CD1c-positive myeloid dendritic cell (primary cell): ENCODE results near the gene DCTN2.
"Not testable (repeated sequence)": the region's sequence is repeated elsewhere in the genome, so short reads cannot be mapped to it uniquely, and the experiment has no call there.

ENCODE experiments used
- DNase-seq: peaks from one replicate; pipeline ENCODE4 v3.0.0-alpha.2; 2016; ENCODE audit errors: extremely low spot score

Gene DCTN2

GRCh38 chr12:57576613-57577160, 29.7 kb upstream of the DCTN2 start:
- no peak for DNase-seq

DNA sequence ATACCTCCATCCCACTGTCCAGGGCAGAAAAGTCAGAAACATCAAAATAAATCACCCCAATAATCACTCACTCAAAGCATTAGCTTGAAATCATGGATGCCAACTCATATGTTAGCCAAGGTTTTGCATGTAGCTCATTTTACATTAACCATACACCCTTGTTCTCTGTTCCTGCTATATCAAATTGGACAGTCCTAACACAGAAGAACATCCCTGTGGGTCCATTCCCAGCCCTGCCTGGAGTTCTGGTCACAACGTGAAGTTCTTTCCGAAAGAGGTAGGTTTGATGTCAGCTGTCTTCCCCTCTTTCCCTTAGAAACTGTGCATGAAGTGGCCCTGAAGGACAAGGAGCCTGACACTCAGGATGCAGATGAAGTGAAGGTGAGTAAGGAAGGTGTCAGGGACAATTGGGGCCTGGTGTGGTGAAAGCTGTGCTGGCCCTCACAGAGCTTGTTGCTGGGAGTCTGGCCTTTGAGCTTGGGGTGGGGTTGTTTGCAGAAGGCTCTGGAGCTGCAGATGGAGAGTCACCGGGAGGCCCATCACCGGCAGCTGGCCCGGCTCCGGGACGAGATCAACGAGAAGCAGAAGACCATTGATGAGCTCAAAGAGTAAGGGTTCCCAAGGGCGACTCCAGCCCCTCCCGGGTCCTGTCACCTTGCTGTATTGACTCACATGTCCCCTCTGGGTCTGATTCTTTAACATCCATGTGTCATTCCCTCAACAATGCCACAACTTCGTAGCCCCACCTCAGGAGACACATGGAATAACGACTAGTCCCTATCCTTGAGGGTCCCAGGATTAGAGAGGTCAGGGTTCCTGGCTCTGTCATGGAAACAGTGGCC, 29.0 kb upstream of the DCTN2 start:
- DNase-seq, result no peak

- no peak for DNase-seq
Observed at GRCh38 chr12:57574795-57575194, 27.8 kb upstream of the DCTN2 start.

DNA sequence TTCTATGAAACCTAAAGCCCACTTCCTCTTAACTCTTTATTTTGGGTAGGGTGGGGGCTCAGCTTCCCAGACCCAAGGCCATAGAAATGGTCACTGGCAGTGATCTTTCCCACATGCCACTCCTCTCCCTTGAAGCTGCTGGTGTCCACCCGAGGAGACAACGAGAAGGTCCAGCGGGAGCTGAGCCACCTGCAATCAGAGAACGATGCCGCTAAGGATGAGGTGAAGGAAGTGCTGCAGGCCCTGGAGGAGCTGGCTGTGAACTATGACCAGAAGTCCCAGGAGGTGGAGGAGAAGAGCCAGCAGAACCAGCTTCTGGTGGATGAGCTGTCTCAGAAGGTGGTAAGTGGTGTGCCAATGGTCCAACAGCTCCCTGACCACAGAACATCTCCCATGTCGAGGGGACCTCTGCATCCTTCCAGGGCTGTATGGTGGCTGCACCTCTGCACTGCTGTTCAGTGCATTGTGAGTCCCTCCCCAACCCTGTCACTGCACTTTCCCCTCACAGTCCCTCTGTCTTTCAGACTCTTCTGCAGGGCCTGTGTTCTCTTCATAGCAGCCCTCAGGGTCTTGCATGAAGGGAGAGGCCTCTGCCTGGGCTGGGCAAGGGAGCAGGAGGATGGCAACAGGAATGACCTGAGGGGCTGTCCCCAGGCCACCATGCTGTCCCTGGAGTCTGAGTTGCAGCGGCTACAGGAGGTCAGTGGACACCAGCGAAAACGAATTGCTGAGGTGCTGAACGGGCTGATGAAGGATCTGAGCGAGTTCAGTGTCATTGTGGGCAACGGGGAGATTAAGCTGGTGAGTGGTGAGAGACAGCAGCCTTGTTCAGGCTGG, 25.2 kb upstream of the DCTN2 start:
- DNase-seq, result no peak

- not testable (repeated sequence) for DNase-seq
Observed at GRCh38 chr12:57570438-57570837, 23.4 kb upstream of the DCTN2 start.

GRCh38 chr12:57569858-57570257, 22.9 kb upstream of the DCTN2 start:
- no peak for DNase-seq

DNA sequence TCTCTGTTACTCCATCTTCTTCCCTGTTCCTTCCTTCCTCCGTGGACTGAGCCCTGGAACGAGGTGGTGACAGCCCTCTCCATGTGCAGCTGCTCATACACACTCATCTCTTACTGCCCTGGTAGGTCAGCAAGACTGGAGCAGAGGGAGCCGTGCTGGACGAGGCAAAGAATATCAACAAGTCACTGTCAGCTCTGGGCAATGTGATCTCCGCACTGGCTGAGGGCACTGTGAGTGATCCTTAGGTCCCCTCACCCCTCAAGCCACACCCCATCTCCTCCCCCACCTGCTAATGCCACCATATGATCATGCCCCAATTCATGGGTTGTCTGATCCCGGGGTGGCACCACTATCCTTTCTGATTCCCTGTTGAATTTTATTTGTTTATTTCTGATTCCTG, 21.8 kb upstream of the DCTN2 start:
- DNase-seq, result no peak

- no peak for DNase-seq
Observed at GRCh38 chr12:57564178-57564740, 17.3 kb upstream of the DCTN2 start.

GRCh38 chr12:57563358-57563757, 16.4 kb upstream of the DCTN2 start:
- DNase-seq, result no peak

DNA sequence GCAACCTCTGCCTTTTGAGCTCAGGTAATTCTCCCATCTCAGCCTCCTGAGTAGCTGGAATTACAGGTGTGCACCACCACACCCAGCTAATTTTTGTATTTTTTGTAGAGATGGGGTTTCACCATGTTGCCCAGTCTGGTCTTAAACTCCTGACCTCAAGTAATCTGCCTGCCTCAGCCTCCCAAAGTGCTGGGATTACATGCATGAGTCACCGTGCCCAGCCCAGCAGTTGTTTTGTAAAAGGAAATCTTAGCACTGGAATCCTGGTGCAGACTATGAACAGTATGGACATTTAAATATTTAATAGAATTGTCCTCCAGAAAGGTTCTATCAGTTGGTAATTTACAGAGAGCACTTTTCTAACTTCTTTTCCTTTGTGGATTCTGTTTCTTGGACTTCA, 14.1 kb upstream of the DCTN2 start:
- not testable (repeated sequence) for DNase-seq

DNA sequence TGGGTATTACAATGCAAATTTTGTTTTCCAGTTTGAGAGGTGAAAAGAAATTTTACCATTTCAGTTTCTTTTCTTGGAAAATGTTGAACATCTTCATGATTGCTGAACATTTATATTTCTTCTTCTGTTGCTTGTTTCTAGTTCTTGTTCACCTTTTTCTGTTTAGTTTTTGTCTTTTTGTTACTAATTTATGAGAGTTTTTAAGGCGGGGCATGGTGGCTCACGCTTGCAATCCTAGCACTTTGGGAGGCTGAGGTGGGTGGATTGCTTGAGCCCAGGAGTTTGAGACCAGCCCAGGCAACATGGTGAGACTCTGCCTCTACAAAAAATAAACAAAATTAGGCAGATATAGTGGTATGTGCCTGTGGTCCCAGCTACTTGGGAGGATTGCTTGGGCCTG, 13.5 kb upstream of the DCTN2 start:
- DNase-seq, result no peak

GRCh38 chr12:57558864-57559263, 11.9 kb upstream of the DCTN2 start:
- no peak for DNase-seq

DNA sequence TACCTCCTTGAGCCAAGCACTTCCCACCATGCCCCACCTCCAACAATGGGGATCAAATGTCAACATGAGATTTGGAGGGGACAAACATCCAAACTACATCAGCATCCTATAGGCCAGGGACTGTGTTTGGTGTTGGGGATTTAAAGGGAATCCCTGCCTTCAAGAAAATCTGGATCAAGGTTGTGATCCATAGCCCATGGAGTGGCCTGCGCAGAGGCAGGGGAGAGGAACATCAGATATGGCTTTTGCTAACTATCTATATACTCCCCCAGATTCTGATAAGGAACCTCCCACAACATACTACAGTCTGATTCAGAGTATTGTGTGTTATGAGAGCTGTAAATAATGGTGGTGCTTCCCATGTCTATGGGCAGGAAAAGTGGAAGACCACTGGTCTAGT, 7.9 kb upstream of the DCTN2 start:
- no peak for DNase-seq

- no peak for DNase-seq
Observed at GRCh38 chr12:57554453-57554852, 7.5 kb upstream of the DCTN2 start.

DNA sequence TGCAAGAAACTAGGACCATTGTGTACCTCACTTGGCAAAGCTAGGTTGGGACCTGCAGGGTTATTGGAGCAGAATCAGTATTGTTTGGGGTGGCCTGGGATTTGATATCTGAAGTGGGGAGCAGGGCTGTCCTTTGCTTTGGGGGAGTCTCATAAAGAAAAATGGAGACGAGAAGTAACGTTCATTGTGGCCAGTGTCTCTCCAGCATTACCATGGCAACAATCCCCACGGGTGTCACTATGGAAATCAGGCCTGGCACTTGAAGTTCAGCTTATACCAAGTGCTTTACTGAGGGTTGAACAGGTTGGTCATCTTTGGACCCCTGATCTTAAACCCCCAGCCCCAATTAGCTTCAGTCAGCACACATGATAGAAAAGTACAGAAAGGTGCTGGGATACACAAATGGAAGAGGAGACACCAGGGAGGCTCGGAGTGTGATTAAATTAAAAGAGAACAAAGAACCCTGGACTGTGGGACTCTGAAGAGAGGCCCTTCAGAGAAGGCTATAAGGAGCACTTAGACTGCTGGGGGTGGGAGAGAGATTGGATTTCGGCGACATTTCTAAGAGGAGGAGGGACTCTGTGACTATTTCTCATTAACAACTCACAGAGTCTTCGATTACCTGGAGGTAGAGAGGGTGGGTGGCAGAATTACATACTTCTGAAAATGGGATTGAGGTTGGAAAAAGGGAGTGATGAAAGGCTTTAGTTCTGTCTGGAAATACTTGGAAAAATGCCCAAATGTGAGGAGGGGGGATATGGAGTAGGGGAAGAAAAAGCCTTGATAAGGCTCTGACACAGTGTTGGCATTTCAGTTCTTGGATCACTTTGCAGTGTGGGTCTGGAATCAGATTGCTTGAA, 6.6 kb upstream of the DCTN2 start:
- DNase-seq, result no peak

DNA sequence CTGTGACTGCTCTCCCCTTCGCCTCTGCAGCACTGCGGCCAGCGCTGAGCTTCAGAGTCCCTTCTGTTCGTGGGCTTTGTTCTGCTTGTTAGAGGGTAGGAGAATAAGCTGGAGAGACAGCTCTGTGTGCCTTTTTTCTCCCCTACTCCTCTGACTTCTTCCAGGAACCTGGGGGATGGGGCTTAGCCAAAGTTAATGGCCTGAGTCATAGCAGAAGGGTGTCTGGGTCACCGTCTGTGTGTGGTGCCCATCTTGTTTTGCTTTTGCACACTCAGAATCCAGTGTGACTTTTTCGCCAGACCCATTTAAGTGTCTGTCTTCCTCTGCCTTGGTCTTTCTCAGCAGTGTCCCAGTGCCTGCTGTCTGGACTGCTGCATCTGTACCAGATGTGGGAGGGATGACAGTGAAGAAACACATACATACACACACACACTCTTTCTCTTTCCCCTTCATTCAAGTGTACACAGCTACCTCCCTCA, 5.9 kb upstream of the DCTN2 start:
- DNase-seq, result no peak

DNA sequence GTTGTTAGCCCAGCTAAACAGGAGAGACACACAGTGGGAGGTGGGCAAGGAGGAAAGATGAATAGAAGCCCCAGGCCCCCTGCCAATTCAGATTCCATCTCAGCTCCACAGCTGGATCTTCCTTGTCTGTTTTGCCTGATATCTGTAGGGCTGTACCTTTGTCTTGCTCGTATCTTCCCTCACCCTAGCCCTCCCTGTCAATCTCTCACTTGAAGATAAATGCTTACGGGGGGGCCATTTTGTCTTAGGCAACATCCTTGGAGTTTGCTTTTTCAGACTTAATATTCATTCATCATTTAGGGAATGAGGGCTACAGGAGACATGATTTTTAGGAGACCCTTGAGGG, 5.3 kb upstream of the DCTN2 start:
- DNase-seq, result no peak

GRCh38 chr12:57551637-57552305, 4.8 kb upstream of the DCTN2 start:
- no peak for DNase-seq

GRCh38 chr12:57550641-57551549, 3.9 kb upstream of the DCTN2 start:
- DNase-seq, result no peak
